Testis (tissue), 3 donors: ENCODE measurements around the gene CDS2. TPM values are rescaled to one million over a fixed set of nuclear protein-coding genes. Genes with fewer than 3 reads are reported as not detected.

Experiments
- DNase-seq: peaks from one replicate; pipeline ENCODE4 v3.0.0-alpha.2; 2019
- H3K27ac ChIP-seq, 2 donors: fragments of 200-600 bp; sonication (generic); one replicate each; pipeline ENCODE4 v1.5.1; 2019
- H3K27me3 ChIP-seq: fragments of 200-600 bp; sonication (generic); one replicate; pipeline ENCODE4 v1.5.1; 2019
- H3K36me3 ChIP-seq: fragments of 200-600 bp; sonication (generic); one replicate; pipeline ENCODE4 v1.5.1; 2017; ENCODE audit warnings: low read depth; ENCODE audit errors: missing control alignments
- H3K4me1 ChIP-seq: fragments of 200-600 bp; sonication (generic); one replicate; pipeline ENCODE4 v1.5.1; 2019
- H3K4me3 ChIP-seq, 2 donors: fragments of 200-600 bp; sonication (generic); one replicate each; pipeline ENCODE4 v1.5.1; 2017 to 2019
- H3K9me3 ChIP-seq: fragments of 200-600 bp; sonication (generic); one replicate; pipeline ENCODE4 v1.5.1; 2017
- POLR2A ChIP-seq: fragments of 450-650 bp; IDR thresholded peaks from one replicate; pipeline ENCODE4 v1.6.1; 2017; ENCODE audit warnings: antibody characterized with exemption, mild to moderate bottlenecking, moderate library complexity
- WGBS, 2 donors: methylation state at CpG; one replicate each; pipeline ENCODE4 v1.1.5; 2018; 5-methylcytosine and 5-hydroxymethylcytosine counted together
- intact Hi-C: fragments of 100-400 bp; cut with DNase I; formaldehyde crosslinking; loops from one replicate; pipeline ENCODE4 v1.15.1; 2023; ENCODE audit warnings: low total_unique reads
- polyA plus RNA-seq: library from polyadenylated mRNA; stranded (reverse); fragments of 350-450 nt; fragmentation: Illumina TruSeq; extraction: RNeasy Lipid Tissue Mini Kit (QIAGEN cat#74804); gene quantifications from one replicate; pipeline ENCODE4 v1.2.3, GENCODE V29; 2014; ENCODE audit warnings: low read depth, low replicate concordance; ENCODE audit not compliant: insufficient read depth
- total RNA-seq, 2 donors: library from RNA; depleted of rRNA; stranded (reverse); fragments of >200 nt; gene quantifications; one replicate each; pipeline ENCODE4 v1.2.3, GENCODE V29; 2016
- TF ChIP-seq, protein P1 (sequence below), 3 experiments: fragments of 450-650 bp in 2 of 3; fragments of 200-600 bp in 1 of 3; sonication (generic) in 1 of 3; IDR thresholded peaks; one replicate each; pipeline ENCODE4 v1.5.1; 2016 to 2019; ENCODE audit warnings: antibody characterized with exemption in 3 of 3, mild to moderate bottlenecking in 2 of 3, moderate library complexity in 1 of 3

The CDS2 gene
- total and polyA plus RNA-seq, 3 donors from 2014 or later: 55.0 to 71.0 (median 65.7) TPM

DNA sequence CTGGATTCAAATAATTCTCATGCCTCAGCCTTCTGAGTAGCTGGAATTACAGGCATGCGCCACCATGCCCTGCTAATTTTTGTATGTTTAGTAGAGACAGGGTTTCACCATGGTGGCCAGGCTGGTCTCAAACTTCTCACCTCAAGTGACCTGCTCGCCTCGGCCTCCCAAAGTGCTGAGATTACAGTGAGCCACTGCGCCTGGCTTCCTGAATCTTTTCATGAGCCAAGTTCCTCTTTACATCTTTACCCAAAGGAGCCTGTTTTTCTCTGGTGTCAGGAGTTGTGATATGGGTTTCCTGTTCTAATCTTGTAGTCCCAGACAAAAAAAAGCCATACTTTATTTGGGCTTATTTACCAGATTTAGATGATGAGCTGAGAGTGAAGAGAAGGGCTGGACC is 41.4 kb upstream of the CDS2 start:
- Histone ChIP-seq H3K9me3 (no peaks in the 10 kb centered on the region), H3K36me3 (no peaks in the 10 kb centered on the region), H3K4me3 (no peak overlapping the region), H3K4me1 (peaks cover 3% of the 10 kb centered on the region), H3K27ac (no peak overlapping the region), H3K27me3 (no peaks in the 10 kb centered on the region)
- intact Hi-C loops: no loop called here
- no peak for TF ChIP-seq POLR2A
- TF ChIP-seq, protein P1, sequence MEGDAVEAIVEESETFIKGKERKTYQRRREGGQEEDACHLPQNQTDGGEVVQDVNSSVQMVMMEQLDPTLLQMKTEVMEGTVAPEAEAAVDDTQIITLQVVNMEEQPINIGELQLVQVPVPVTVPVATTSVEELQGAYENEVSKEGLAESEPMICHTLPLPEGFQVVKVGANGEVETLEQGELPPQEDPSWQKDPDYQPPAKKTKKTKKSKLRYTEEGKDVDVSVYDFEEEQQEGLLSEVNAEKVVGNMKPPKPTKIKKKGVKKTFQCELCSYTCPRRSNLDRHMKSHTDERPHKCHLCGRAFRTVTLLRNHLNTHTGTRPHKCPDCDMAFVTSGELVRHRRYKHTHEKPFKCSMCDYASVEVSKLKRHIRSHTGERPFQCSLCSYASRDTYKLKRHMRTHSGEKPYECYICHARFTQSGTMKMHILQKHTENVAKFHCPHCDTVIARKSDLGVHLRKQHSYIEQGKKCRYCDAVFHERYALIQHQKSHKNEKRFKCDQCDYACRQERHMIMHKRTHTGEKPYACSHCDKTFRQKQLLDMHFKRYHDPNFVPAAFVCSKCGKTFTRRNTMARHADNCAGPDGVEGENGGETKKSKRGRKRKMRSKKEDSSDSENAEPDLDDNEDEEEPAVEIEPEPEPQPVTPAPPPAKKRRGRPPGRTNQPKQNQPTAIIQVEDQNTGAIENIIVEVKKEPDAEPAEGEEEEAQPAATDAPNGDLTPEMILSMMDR (IDR thresholded peaks at IDR 0.05): no peak
- WGBS, 2 donors: 91 to 94% methylated on average over 4 of the region's 4 CpGs
- no peak for DNase-seq

DNA sequence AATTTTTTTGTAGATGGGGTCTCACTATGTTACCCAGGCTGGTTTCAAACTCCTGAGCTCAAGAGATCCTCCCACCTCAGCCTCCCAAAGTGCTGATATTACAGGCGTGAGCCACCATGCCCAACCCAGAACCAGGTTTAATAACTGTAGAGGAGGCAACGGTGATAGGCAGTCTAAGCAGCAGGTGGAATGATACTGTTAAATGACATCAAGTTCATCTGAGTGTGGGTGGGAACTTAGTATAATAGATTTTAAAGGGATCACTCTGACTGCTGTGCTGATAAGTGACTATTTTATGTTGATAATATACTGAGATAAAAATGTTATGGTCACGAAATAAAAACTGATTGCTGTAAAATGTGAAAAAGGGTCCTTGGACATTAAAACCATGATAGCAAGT is 38.1 kb upstream of the CDS2 start:
- H3K27ac ChIP-seq: no peak overlapping the region
- H3K27me3 ChIP-seq: no peaks in the 10 kb centered on the region
- DNase-seq: no peak
- no peaks in the 10 kb centered on the region for H3K36me3 ChIP-seq
- no peak for TF ChIP-seq POLR2A
- 59 to 82% methylated on average over 3 of the region's 3 CpGs for WGBS, 2 donors
- intact Hi-C loops: no loop called here
- H3K4me3 ChIP-seq: no peak overlapping the region
- no peaks in the 10 kb centered on the region for H3K9me3 ChIP-seq
- H3K4me1 ChIP-seq: no peaks in the 10 kb centered on the region

DNA sequence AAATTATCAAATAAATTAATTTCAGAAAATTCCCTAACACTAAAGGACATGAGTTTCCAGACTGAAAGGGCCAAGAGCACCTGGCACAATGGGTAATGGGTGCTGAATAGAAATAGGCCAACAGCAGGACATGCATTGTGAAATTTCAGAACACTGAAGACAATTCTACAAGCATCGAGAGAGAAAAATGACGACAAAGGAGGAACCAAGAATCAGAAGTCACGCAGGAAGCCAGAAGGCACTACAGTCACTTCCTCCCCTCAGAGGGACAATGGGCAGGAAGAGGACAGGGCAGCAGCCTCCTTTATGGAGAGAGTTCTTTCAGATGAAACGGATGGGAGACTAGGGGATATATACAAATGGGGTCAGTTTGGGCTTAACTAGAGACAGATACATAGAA is 36.6 kb upstream of the CDS2 start:
- H3K27ac ChIP-seq: peak overlapping the region in 1 of 2 donors; percentile 3
- H3K4me1 ChIP-seq: no peaks in the 10 kb centered on the region
- whole genome bisulfite sequencing, 2 donors: 45 to 92% methylated on average over 4 of the region's 4 CpGs

DNA sequence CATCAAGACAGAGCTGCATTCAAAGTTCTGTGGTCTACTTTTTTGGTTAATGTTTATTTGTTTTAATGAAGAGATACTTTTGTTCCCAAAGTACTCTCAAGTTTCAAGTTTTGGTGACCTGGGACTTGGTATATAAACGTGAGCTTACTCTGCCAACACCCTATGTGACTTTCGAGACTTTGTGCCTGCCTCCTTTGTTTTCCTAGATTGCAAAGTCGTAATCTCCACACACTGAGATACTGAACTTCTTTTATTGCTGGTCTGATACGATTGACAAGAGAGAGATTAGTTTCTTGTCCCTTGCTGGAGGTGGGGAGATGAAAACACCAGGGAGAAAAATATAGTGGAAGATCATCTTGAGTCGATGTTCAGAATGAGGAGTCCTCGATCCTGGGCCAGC is 34.9 kb upstream of the CDS2 start:
- TF ChIP-seq, protein P1 (IDR thresholded peaks at IDR 0.05): no peak
- no peak for TF ChIP-seq POLR2A
- Histone ChIP-seq H3K27ac (no peak overlapping the region), H3K4me1 (no peaks in the 10 kb centered on the region), H3K36me3 (no peaks in the 10 kb centered on the region), H3K4me3 (no peak overlapping the region), H3K27me3 (no peaks in the 10 kb centered on the region), H3K9me3 (no peaks in the 10 kb centered on the region)
- no peak for DNase-seq
- 72 to 84% methylated on average over 6 of the region's 6 CpGs for WGBS, 2 donors
- intact Hi-C loops: no loop called here

More for the DNA sequence above, 36.6 kb upstream of the CDS2 start:
- H3K9me3 ChIP-seq: no peaks in the 10 kb centered on the region
- no peaks in the 10 kb centered on the region for H3K27me3 ChIP-seq
- intact Hi-C loops: no loop called here
- no peaks in the 10 kb centered on the region for H3K36me3 ChIP-seq
- TF ChIP-seq POLR2A: no peak
- TF ChIP-seq, protein P1 (IDR thresholded peaks at IDR 0.05): no peak
- H3K4me3 ChIP-seq: no peak overlapping the region
- no peak for DNase-seq

DNA sequence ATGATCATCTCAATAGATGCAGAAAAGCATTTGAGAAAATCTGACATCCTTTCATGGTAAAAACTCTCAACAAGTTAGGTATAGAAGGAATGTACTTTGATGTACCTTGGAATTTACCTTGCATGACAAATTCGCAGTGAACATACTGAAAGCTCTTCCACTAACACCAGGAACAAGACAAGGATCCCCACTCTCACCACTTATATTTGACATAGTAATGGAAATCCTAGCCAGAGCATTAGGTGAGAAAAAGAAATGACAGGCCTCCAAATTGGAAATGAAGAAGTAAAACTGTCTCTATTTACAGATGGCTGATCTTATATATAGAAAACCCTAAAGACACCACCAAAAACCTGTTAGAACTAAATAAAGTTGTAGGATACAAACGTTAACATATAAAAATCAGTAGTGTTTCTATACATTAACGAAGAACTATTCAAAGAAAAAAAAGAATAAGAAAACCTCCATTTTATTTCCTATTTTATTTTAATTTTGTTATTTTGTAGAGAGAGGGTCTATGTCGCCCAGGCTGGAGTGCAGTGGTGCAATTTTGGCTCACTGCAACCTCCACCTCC is 34.0 kb upstream of the CDS2 start:
- Histone ChIP-seq H3K4me1 (no peaks in the 10 kb centered on the region), H3K27ac (no peak overlapping the region), H3K36me3 (no peaks in the 10 kb centered on the region), H3K4me3 (no peak overlapping the region), H3K9me3 (no peaks in the 10 kb centered on the region), H3K27me3 (no peaks in the 10 kb centered on the region)
- DNase-seq: no peak
- intact Hi-C loops: no loop called here
- WGBS, 2 donors: 69 to 78% methylated on average over 4 of the region's 4 CpGs
- TF ChIP-seq, protein P1 (IDR thresholded peaks at IDR 0.05): no peak
- TF ChIP-seq POLR2A: no peak
